Putamen (tissue), 1 donor: ENCODE data around the gene TGM5.

Experiments used
- DNase-seq: peaks from one replicate; pipeline ENCODE4 v3.0.0-alpha.2; 2016; ENCODE audit warnings: low spot score

The TGM5 gene

GRCh38 chr15:43190178-43190577 is 76.5 kb downstream of the TGM5 start:
- no peak for DNase-seq

- DNase-seq, result no peak
Measured at GRCh38 chr15:43189296-43189695, 77.4 kb downstream of the TGM5 start.

- DNase-seq, result peak; percentile 34
Measured at GRCh38 chr15:43187544-43188155, 79.1 kb downstream of the TGM5 start.

GRCh38 chr15:43186003-43186353 is 80.8 kb downstream of the TGM5 start:
- DNase-seq, result peak; percentile 20

- DNase-seq, result peak; percentile 82
Measured at GRCh38 chr15:43185157-43186002, 81.3 kb downstream of the TGM5 start, which contains the start of gene CCNDBP1. TSS of gene CCNDBP1 (plus strand) at chr15:43185403. CDS start at chr15:43185499, 96 bp downstream.

GRCh38 chr15:43184407-43185124 is 82.2 kb downstream of the TGM5 start:
- no peak for DNase-seq

- DNase-seq, result no peak
Measured at GRCh38 chr15:43183270-43183669, 83.5 kb downstream of the TGM5 start.
